A549 treated with AZD9567 at 1 μM for 4 hours (cell line): ENCODE measurements around the gene CRYZL1. TPM values are rescaled to one million over a fixed set of nuclear protein-coding genes. Genes with fewer than 3 reads are reported as not detected.

Source experiments
- total RNA-seq: library from RNA; stranded (reverse); fragments of 200-300 nt; extraction: Qiagen RNA extraction; gene quantifications from 5 replicates; pipeline ENCODE4 v1.2.3, GENCODE V29; 2022; ENCODE audit not compliant: insufficient read depth

Gene CRYZL1
- total RNA-seq, result 13.2 to 19.8 TPM (median 14.5 TPM) in 5 replicates

GRCh38 chr21:33641352-33642026 is at the start of gene CRYZL1:
Gene CRYZL1 (minus strand): TSS chr21:33641741. CDS start chr21:33631551, 10,190 bp downstream.

GRCh38 chr21:33642027-33642895 is 720 bp upstream of the CRYZL1 start, which contains the start of gene ITSN1:
Gene ITSN1 (plus strand): TSS chr21:33642501. CDS start chr21:33718829, 76,328 bp downstream.

GRCh38 chr21:33588485-33589335 is 52.8 kb downstream of the CRYZL1 start, which contains the start of gene DONSON:
Gene DONSON (minus strand): TSS chr21:33588684. CDS start chr21:33588641, 43 bp downstream.

GRCh38 chr21:33542640-33543504 is 98.7 kb downstream of the CRYZL1 start, which contains the start of gene SON:
Gene SON (plus strand): TSS chr21:33543038. CDS start chr21:33543093, 55 bp downstream.

GRCh38 chr21:33541756-33542639 is 99.5 kb downstream of the CRYZL1 start, which contains the start of gene GART:
Gene GART (minus strand): TSS chr21:33542117. CDS start chr21:33539315, 2,802 bp downstream.

Other genes with a start within 250 kb of the CRYZL1 start
- gene IFNGR2, start 238.3 kb downstream of the CRYZL1 start, total RNA-seq, result 49.3 to 63.0 TPM (median 53.4 TPM) in 5 replicates
- 9.4 to 12.2 TPM (median 10.9 TPM) in 5 replicates for gene TMEM50B, start 161.8 kb downstream of the CRYZL1 start, total RNA-seq
- gene DNAJC28, start 150.0 kb downstream of the CRYZL1 start, total RNA-seq, result 0.21 to 0.33 TPM (median 0.32 TPM) in 4 of 5 replicates, not detected in the other
- 56.2 to 70.5 TPM (median 60.4 TPM) in 5 replicates for gene GART, start 99.6 kb downstream of the CRYZL1 start, total RNA-seq
- 71.3 to 113 TPM (median 86.4 TPM) in 5 replicates for gene SON, start 98.7 kb downstream of the CRYZL1 start, total RNA-seq
- gene DONSON, start 53.1 kb downstream of the CRYZL1 start, total RNA-seq, result 14.0 to 20.9 TPM (median 17.4 TPM) in 5 replicates
- gene ITSN1, start 760 bp upstream of the CRYZL1 start, total RNA-seq, result 14.1 to 18.0 TPM (median 16.3 TPM) in 5 replicates